HCT116 (cell line): ENCODE results near the gene SLC66A1.

Source experiments
- CTCF ChIP-seq, 3 experiments: fragments of 200-600 bp in 1 of 3; sonication (generic) in 1 of 3; IDR thresholded peaks in 2 of 3; conservative IDR thresholded peaks in 1 of 3; 2 replicates each; pipeline ENCODE4 v1.5.1; 2012 to 2017; ENCODE audit warnings: low read depth in 2 of 3, low read length in 2 of 3, antibody characterized with exemption in 1 of 3, borderline replicate concordance in 1 of 3, control low read depth in 1 of 3, mild to moderate bottlenecking in 1 of 3, mixed read lengths in 1 of 3, mixed run types in 1 of 3, moderate library complexity in 1 of 3; ENCODE audit not compliant: insufficient read depth in 1 of 3
- EGR1 ChIP-seq: IDR thresholded peaks from 2 replicates; pipeline ENCODE4 v1.6.1; 2012; ENCODE audit warnings: low read depth
- ELF1 ChIP-seq: IDR thresholded peaks from 2 replicates; pipeline ENCODE4 v1.6.1; 2012; ENCODE audit warnings: low read depth, borderline replicate concordance
- EZH2 ChIP-seq: fragments of 200-600 bp; sonication (generic); IDR thresholded peaks from 2 replicates; pipeline ENCODE4 v1.6.1; 2017; ENCODE audit warnings: antibody characterized with exemption, mixed run types
- POLR2A ChIP-seq: IDR thresholded peaks from 2 replicates; pipeline ENCODE4 v1.7.0; 2011; ENCODE audit warnings: borderline replicate concordance; ENCODE audit not compliant: insufficient read depth, insufficient read length; ENCODE audit errors: extremely low read depth
- REST ChIP-seq: IDR thresholded peaks from 2 replicates; pipeline ENCODE4 v1.6.1; 2012; ENCODE audit warnings: low read depth
- SIN3A ChIP-seq: IDR thresholded peaks from 2 replicates; pipeline ENCODE4 v1.6.1; 2012; ENCODE audit warnings: low read depth
- TCF7L2 ChIP-seq: IDR thresholded peaks from 2 replicates; pipeline ENCODE4 v1.7.0; 2011; ENCODE audit warnings: borderline replicate concordance, inconsistent platforms; ENCODE audit not compliant: insufficient read depth, insufficient read length; ENCODE audit errors: extremely low read depth
- YY1 ChIP-seq: IDR thresholded peaks from 2 replicates; pipeline ENCODE4 v1.6.1; 2011; ENCODE audit warnings: low read length, low read depth, moderate library complexity, mild to moderate bottlenecking; ENCODE audit not compliant: insufficient replicate concordance; ENCODE audit errors: extremely low read depth
- ZBTB33 ChIP-seq: IDR thresholded peaks from 2 replicates; pipeline ENCODE4 v1.6.1; 2011; ENCODE audit warnings: mild to moderate bottlenecking, low read length, moderate library complexity; ENCODE audit not compliant: insufficient replicate concordance; ENCODE audit errors: extremely low read depth

GRCh38 chr1:19283891-19284290 is 28.2 kb upstream of the SLC66A1 start:
- TF ChIP-seq TCF7L2, result no peak
- TF ChIP-seq CTCF (IDR thresholded peaks at IDR 0.05 in 2 of 3, conservative IDR thresholded peaks at IDR 0.05 in 1 of 3; ENCODE audit: borderline replicate concordance in 1 of 3, insufficient read depth in 1 of 3, low read depth in 2 of 3, low read length in 2 of 3), result no peak
- TF ChIP-seq YY1, result no peak
- no peak for TF ChIP-seq POLR2A
- TF ChIP-seq EZH2, result no peak
- TF ChIP-seq REST, result no peak
- no peak for TF ChIP-seq SIN3A
- no peak for TF ChIP-seq EGR1
- no peak for TF ChIP-seq ZBTB33
- TF ChIP-seq ELF1, result no peak
